ENCODE data around the gene KIF13A.

DNA sequence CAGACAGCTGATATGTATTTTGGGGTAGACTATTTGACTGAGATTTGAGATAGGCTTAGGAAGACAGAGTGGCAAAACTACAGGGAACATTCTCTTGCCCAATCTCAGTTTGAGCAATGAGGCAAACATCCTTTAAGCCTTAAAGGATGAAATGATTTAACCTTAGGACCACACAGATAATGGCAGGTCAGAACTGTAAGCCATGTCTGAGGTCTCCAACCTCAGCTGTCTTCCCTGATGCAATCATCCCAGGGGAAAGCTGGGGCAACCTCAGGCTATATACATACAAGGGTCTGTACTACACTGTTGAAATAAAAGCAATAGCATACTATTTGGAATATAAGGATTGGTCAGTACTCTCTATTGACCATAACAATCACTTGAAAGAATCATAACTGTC, 196.9 kb downstream of the KIF13A start:
- TF ChIP-seq CTCF (conservative IDR thresholded peaks at IDR 0.05; ENCODE audit: low read depth in 2 of 2) (no peak), POLR2AphosphoS5 (IDR thresholded peaks at IDR 0.05; ENCODE audit: low read depth) (no peak), EZH2phosphoT487 (IDR thresholded peaks at IDR 0.05; ENCODE audit: unreplicated experiment) (no peak), EZH2 (IDR thresholded peaks at IDR 0.05; ENCODE audit: low read depth, unreplicated experiment) (no peak), STAT1 (IDR thresholded peaks at IDR 0.05; ENCODE audit: unreplicated experiment) (no peak), JUNB (IDR thresholded peaks at IDR 0.05; ENCODE audit: unreplicated experiment) (no peak), CREB1 (CRISPR knock-in tag; IDR thresholded peaks at IDR 0.05; ENCODE audit: low read depth) (no peak), ZNF114 (CRISPR knock-in tag; IDR thresholded peaks at IDR 0.05) (no peak), NANOG (IDR thresholded peaks at IDR 0.05; ENCODE audit: borderline replicate concordance) (no peak)
- TF ChIP-seq, protein P1, sequence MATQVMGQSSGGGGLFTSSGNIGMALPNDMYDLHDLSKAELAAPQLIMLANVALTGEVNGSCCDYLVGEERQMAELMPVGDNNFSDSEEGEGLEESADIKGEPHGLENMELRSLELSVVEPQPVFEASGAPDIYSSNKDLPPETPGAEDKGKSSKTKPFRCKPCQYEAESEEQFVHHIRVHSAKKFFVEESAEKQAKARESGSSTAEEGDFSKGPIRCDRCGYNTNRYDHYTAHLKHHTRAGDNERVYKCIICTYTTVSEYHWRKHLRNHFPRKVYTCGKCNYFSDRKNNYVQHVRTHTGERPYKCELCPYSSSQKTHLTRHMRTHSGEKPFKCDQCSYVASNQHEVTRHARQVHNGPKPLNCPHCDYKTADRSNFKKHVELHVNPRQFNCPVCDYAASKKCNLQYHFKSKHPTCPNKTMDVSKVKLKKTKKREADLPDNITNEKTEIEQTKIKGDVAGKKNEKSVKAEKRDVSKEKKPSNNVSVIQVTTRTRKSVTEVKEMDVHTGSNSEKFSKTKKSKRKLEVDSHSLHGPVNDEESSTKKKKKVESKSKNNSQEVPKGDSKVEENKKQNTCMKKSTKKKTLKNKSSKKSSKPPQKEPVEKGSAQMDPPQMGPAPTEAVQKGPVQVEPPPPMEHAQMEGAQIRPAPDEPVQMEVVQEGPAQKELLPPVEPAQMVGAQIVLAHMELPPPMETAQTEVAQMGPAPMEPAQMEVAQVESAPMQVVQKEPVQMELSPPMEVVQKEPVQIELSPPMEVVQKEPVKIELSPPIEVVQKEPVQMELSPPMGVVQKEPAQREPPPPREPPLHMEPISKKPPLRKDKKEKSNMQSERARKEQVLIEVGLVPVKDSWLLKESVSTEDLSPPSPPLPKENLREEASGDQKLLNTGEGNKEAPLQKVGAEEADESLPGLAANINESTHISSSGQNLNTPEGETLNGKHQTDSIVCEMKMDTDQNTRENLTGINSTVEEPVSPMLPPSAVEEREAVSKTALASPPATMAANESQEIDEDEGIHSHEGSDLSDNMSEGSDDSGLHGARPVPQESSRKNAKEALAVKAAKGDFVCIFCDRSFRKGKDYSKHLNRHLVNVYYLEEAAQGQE (IDR thresholded peaks at IDR 0.05; ENCODE audit: unreplicated experiment) = no peak
- TF ChIP-seq, protein P2, sequence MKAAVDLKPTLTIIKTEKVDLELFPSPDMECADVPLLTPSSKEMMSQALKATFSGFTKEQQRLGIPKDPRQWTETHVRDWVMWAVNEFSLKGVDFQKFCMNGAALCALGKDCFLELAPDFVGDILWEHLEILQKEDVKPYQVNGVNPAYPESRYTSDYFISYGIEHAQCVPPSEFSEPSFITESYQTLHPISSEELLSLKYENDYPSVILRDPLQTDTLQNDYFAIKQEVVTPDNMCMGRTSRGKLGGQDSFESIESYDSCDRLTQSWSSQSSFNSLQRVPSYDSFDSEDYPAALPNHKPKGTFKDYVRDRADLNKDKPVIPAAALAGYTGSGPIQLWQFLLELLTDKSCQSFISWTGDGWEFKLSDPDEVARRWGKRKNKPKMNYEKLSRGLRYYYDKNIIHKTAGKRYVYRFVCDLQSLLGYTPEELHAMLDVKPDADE (IDR thresholded peaks at IDR 0.05) = no peak

Data from GM23338 (cell line).